ENCODE measurements around the gene C11orf97.
A peak's percentile ranks its signal among the peaks of the same experiment; 100 is the strongest.

C11orf97 gene

DNA sequence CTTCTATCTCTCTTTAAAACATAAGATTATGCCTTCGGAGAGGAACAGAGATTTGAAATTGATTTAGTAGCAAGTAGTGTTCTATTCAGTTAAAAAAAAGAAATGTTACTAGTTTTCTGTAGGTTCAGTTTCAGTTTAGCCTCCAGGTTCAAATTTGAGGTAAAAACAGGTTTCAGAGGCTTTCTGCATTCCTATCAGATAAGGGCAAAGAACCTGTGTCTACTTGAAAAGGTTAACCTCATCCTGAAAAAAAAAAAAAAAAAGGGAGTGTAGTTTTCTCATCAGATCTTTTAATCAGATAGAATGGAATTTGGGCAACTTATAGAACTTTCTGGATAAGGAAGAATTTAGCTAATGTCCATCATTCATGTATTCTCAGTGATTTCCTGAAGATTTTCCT lies 12.1 kb downstream of the C11orf97 start:
- Histone ChIP-seq H3K36me3 (ENCODE audit: control insufficient read depth in 2 of 2, insufficient read depth in 1 of 2, low read length in 2 of 2) (no peaks in the 10 kb centered on the region), H3K27ac (ENCODE audit: extremely low read depth, low read depth, low read length) (no peak overlapping the region), H3K4me1 (ENCODE audit: control insufficient read depth, insufficient read depth, low read length) (no peaks in the 10 kb centered on the region), H3K4me3 (ENCODE audit: low read depth, low read length) (no peak overlapping the region), H3K9me3 (ENCODE audit: control insufficient read depth, insufficient read depth, low read depth, low read length) (no peaks in the 10 kb centered on the region)
- no peak for TF ChIP-seq ZNF211 (tag by site-specific recombination; IDR thresholded peaks at IDR 0.05; ENCODE audit: low read depth)
- POLR2A ChIA-PET: no interaction called here
- CTCF ChIA-PET: interaction anchor here (0.6 to 1.5 kb wide), 2 partner anchors 14 to 39 kb away, joined by 4 to 9 read pairs; no protein-coding TSS in a partner anchor

- Histone ChIP-seq H3K36me3 (ENCODE audit: control insufficient read depth in 2 of 2, insufficient read depth in 1 of 2, low read length in 2 of 2) (no peaks in the 10 kb centered on the region), H3K4me3 (ENCODE audit: low read depth, low read length) (no peak overlapping the region), H3K27ac (ENCODE audit: extremely low read depth, low read depth, low read length) (no peak overlapping the region), H3K4me1 (ENCODE audit: control insufficient read depth, insufficient read depth, low read length) (no peaks in the 10 kb centered on the region), H3K9me3 (ENCODE audit: control insufficient read depth, insufficient read depth, low read depth, low read length) (no peaks in the 10 kb centered on the region)
- ChIA-PET CTCF (interaction anchor here (0.6 to 1.7 kb wide), 5 partner anchors 9 to 711 kb away, joined by 3 to 6 read pairs (median 4); no protein-coding TSS in a partner anchor), POLR2A (interaction anchor here (1.1 kb wide), 1 partner anchor 18 kb away, joined by 4 read pairs; the partner anchor contains the start of gene FUT4)
- TF ChIP-seq ZNF37A (tag by site-specific recombination; IDR thresholded peaks at IDR 0.05) (no peak), YY2 (tag by site-specific recombination; IDR thresholded peaks at IDR 0.05) (no peak)
These were observed 13.5 kb downstream of the C11orf97 start for GRCh38 chr11:94525546-94526324.

- no peaks in the 10 kb centered on the region for H3K36me3 ChIP-seq (ENCODE audit: control insufficient read depth in 2 of 2, insufficient read depth in 1 of 2, low read length in 2 of 2)
- no peaks in the 10 kb centered on the region for H3K4me1 ChIP-seq (ENCODE audit: control insufficient read depth, insufficient read depth, low read length)
- no peak overlapping the region for H3K27ac ChIP-seq (ENCODE audit: extremely low read depth, low read depth, low read length)
- ChIA-PET POLR2A (interaction anchor here (1.1 kb wide), 1 partner anchor 17 kb away, joined by 4 read pairs; the partner anchor contains the start of gene FUT4), CTCF (interaction anchor here (0.6 to 1.7 kb wide), 5 partner anchors 13 to 302 kb away, joined by 3 to 5 read pairs (median 4); partner anchors contain the start of gene C11orf97)
- no peak overlapping the region for H3K4me3 ChIP-seq (ENCODE audit: low read depth, low read length)
- peak; percentile 43; the same call in 1 of the 2 replicates for TF ChIP-seq ZNF394 (tag by site-specific recombination; IDR thresholded peaks at IDR 0.05; ENCODE audit: borderline replicate concordance)
- no peak for TF ChIP-seq ZNF580 (tag by site-specific recombination; IDR thresholded peaks at IDR 0.05)
- 0 out of 2 replicates have a peak, but pooled peaks have one; percentile 13 for TF ChIP-seq ZNF664 (tag by site-specific recombination; IDR thresholded peaks at IDR 0.05)
- no peaks in the 10 kb centered on the region for H3K9me3 ChIP-seq (ENCODE audit: control insufficient read depth, insufficient read depth, low read depth, low read length)
These were observed 14.6 kb downstream of the C11orf97 start for GRCh38 chr11:94526645-94527438.

- Histone ChIP-seq H3K9me3 (ENCODE audit: control insufficient read depth, insufficient read depth, low read depth, low read length) (no peaks in the 10 kb centered on the region), H3K4me1 (ENCODE audit: control insufficient read depth, insufficient read depth, low read length) (no peaks in the 10 kb centered on the region), H3K27ac (ENCODE audit: extremely low read depth, low read depth, low read length) (no peak overlapping the region), H3K4me3 (ENCODE audit: low read depth, low read length) (no peak overlapping the region), H3K36me3 (ENCODE audit: control insufficient read depth in 2 of 2, insufficient read depth in 1 of 2, low read length in 2 of 2) (no peaks in the 10 kb centered on the region)
- POLR2A ChIA-PET: no interaction called here
- CTCF ChIA-PET: no interaction called here
- TF ChIP-seq CTCF (tag by site-specific recombination; IDR thresholded peaks at IDR 0.05) (no peak), HOXC10 (CRISPR knock-in tag; IDR thresholded peaks at IDR 0.05) (no peak), ZNF654 (tag by site-specific recombination; IDR thresholded peaks at IDR 0.05; ENCODE audit: low read depth) (no peak), ZNF626 (tag by site-specific recombination; IDR thresholded peaks at IDR 0.05) (no peak), ZBTB6 (tag by site-specific recombination; IDR thresholded peaks at IDR 0.05) (no peak), ZNF777 (tag by site-specific recombination; IDR thresholded peaks at IDR 0.05; ENCODE audit: borderline replicate concordance) (no peak), ZNF114 (tag by site-specific recombination; IDR thresholded peaks at IDR 0.05) (no peak), GLI4 (tag by site-specific recombination; IDR thresholded peaks at IDR 0.05) (no peak), ZNF423 (tag by site-specific recombination; IDR thresholded peaks at IDR 0.05) (no peak), ELK4 (IDR thresholded peaks at IDR 0.05; ENCODE audit: borderline replicate concordance, low read depth, low read length) (no peak)
- TF ChIP-seq, protein P1, sequence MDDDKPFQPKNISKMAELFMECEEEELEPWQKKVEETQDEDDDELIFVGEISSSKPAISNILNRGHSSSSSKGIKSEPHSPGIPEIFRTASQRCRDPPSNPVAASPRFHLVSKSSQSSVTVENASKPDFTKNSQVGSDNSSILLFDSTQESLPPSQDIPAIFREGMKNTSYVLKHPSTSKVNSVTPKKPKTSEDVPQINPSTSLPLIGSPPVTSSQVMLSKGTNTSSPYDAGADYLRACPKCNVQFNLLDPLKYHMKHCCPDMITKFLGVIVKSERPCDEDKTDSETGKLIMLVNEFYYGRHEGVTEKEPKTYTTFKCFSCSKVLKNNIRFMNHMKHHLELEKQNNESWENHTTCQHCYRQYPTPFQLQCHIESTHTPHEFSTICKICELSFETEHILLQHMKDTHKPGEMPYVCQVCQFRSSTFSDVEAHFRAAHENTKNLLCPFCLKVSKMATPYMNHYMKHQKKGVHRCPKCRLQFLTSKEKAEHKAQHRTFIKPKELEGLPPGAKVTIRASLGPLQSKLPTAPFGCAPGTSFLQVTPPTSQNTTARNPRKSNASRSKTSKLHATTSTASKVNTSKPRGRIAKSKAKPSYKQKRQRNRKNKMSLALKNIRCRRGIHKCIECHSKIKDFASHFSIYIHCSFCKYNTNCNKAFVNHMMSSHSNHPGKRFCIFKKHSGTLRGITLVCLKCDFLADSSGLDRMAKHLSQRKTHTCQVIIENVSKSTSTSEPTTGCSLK (tag by site-specific recombination; IDR thresholded peaks at IDR 0.05): no peak
These were observed 16.3 kb downstream of the C11orf97 start for GRCh38 chr11:94528551-94528950.
